Right renal cortex interstitium (tissue), 3 donors: ENCODE results near the gene IGF2R. TPM values are rescaled to one million over a fixed set of nuclear protein-coding genes. Genes with fewer than 3 reads are reported as not detected.
A peak's percentile ranks its signal among the peaks of the same experiment; 100 is the strongest.

ENCODE experiments used
- DNase-seq, 3 donors: peaks; one replicate each; pipeline ENCODE4 v3.0.0-alpha.2; 2013; ENCODE audit warnings: low read depth in 3 of 3, low spot score in 2 of 3
- polyA plus RNA-seq, 3 donors: library from polyadenylated mRNA; unstranded; fragments of 120-200 nt; gene quantifications; one replicate each; pipeline ENCODE4 v1.2.1, GENCODE V29; 2013; ENCODE audit not compliant: insufficient read length in 3 of 3

IGF2R gene
- polyA plus RNA-seq, 3 donors, result 56.6 to 62.3 (median 57.5) TPM

GRCh38 chr6:160022793-160023192, 53.9 kb downstream of the IGF2R start:
- no peak for DNase-seq

GRCh38 chr6:160024152-160024551, 55.3 kb downstream of the IGF2R start:
- DNase-seq, result no peak

- no peak for DNase-seq
Observed at GRCh38 chr6:160027076-160027475, 58.2 kb downstream of the IGF2R start.

- no peak for DNase-seq
Observed at GRCh38 chr6:160027931-160028330, 59.0 kb downstream of the IGF2R start.

- DNase-seq, result no peak
Observed at GRCh38 chr6:160028487-160029275, 59.8 kb downstream of the IGF2R start.

GRCh38 chr6:160029525-160029924, 60.6 kb downstream of the IGF2R start:
- no peak for DNase-seq

GRCh38 chr6:160030103-160030502, 61.2 kb downstream of the IGF2R start:
- DNase-seq, result peak; percentile 71 to 87 (median 81)

- no peak for DNase-seq
Observed at GRCh38 chr6:160031442-160031841, 62.6 kb downstream of the IGF2R start.

- no peak for DNase-seq
Observed at GRCh38 chr6:160031871-160032270, 63.0 kb downstream of the IGF2R start.

- no peak for DNase-seq
Observed at GRCh38 chr6:160032538-160032937, 63.7 kb downstream of the IGF2R start.

- DNase-seq, result no peak
Observed at GRCh38 chr6:160034036-160034930, 65.4 kb downstream of the IGF2R start.

GRCh38 chr6:160035241-160035640, 66.4 kb downstream of the IGF2R start:
- DNase-seq, result no peak

- DNase-seq, result no peak
Observed at GRCh38 chr6:160035693-160036330, 66.9 kb downstream of the IGF2R start.

- no peak for DNase-seq
Observed at GRCh38 chr6:160036331-160036695, 67.4 kb downstream of the IGF2R start.

- no peak for DNase-seq
Observed at GRCh38 chr6:160036790-160037206, 67.9 kb downstream of the IGF2R start.

GRCh38 chr6:160038479-160038878, 69.6 kb downstream of the IGF2R start:
- no peak for DNase-seq

- no peak for DNase-seq
Observed at GRCh38 chr6:160039441-160039840, 70.6 kb downstream of the IGF2R start.

- no peak for DNase-seq
Observed at GRCh38 chr6:160040055-160040454, 71.2 kb downstream of the IGF2R start.

- no peak for DNase-seq
Observed at GRCh38 chr6:160040527-160041264, 71.8 kb downstream of the IGF2R start.

GRCh38 chr6:160041608-160042007, 72.7 kb downstream of the IGF2R start:
- no peak for DNase-seq
